NCI-H748 treated with DMSO at 0.1 percent for 48 hours (cell line): Measurements from ENCODE around the gene JAZF1.
"Not testable (repeated sequence)": the region's sequence is repeated elsewhere in the genome, so short reads cannot be mapped to it uniquely, and the experiment has no call there.

ENCODE experiments used
- DNase-seq: peaks from one replicate; lab custom pipeline; 2025; lab: John Stamatoyannopoulos, UW

JAZF1 gene

GRCh38 chr7:27912751-27913150 lies 267.8 kb downstream of the JAZF1 start:
- DNase-seq, result no peak

GRCh38 chr7:27911920-27912319 lies 268.7 kb downstream of the JAZF1 start:
- DNase-seq, result no peak

GRCh38 chr7:27910326-27910725 lies 270.3 kb downstream of the JAZF1 start:
- DNase-seq, result no peak

- no peak for DNase-seq
These were observed 271.9 kb downstream of the JAZF1 start for GRCh38 chr7:27908534-27909165.

- DNase-seq, result no peak
These were observed 274.1 kb downstream of the JAZF1 start for GRCh38 chr7:27906385-27907091.

- no peak for DNase-seq
These were observed 274.6 kb downstream of the JAZF1 start for GRCh38 chr7:27905951-27906350.

- no peak for DNase-seq
These were observed 279.4 kb downstream of the JAZF1 start for GRCh38 chr7:27901028-27901760.

- DNase-seq, result no peak
These were observed 280.6 kb downstream of the JAZF1 start for GRCh38 chr7:27900006-27900405.

GRCh38 chr7:27899601-27900000 lies 281.0 kb downstream of the JAZF1 start:
- DNase-seq, result no peak

GRCh38 chr7:27897441-27897847 lies 283.2 kb downstream of the JAZF1 start:
- DNase-seq, result no peak

GRCh38 chr7:27897001-27897400 lies 283.6 kb downstream of the JAZF1 start:
- peak; percentile 33 for DNase-seq

GRCh38 chr7:27895551-27895950 lies 285.0 kb downstream of the JAZF1 start:
- no peak for DNase-seq

GRCh38 chr7:27890205-27890849 lies 290.3 kb downstream of the JAZF1 start:
- DNase-seq, result no peak

- DNase-seq, result no peak
These were observed 290.8 kb downstream of the JAZF1 start for GRCh38 chr7:27889800-27890199.

- DNase-seq, result no peak
These were observed 291.9 kb downstream of the JAZF1 start for GRCh38 chr7:27888736-27889135.

GRCh38 chr7:27886710-27887109 lies 293.9 kb downstream of the JAZF1 start:
- not testable (repeated sequence) for DNase-seq

GRCh38 chr7:27885652-27886051 lies 294.9 kb downstream of the JAZF1 start:
- no peak for DNase-seq

- DNase-seq, result no peak
These were observed 296.9 kb downstream of the JAZF1 start for GRCh38 chr7:27883696-27884095.

- DNase-seq, result no peak
These were observed 303.8 kb downstream of the JAZF1 start for GRCh38 chr7:27876756-27877155.

- DNase-seq, result no peak
These were observed 304.8 kb downstream of the JAZF1 start for GRCh38 chr7:27875832-27876231.

GRCh38 chr7:27875061-27875460 lies 305.5 kb downstream of the JAZF1 start:
- no peak for DNase-seq
